GM23338 (cell line): ENCODE data around the gene DSG4. TPM values are rescaled to one million over a fixed set of nuclear protein-coding genes. Genes with fewer than 3 reads are reported as not detected.

Experiments
- ATAC-seq: fragments of 200-7000 bp; cut with Tn5 transposase; 3 replicates; pipeline ENCODE4 v1.9.1; 2020
- DNase-seq: peaks from one replicate; pipeline ENCODE4 v3.0.0-alpha.2; 2015; ENCODE audit warnings: low spot score
- H2AFZ ChIP-seq: fragments of 200-600 bp; sonication (generic); 2 replicates; pipeline ENCODE4 v1.8.0; 2016; ENCODE audit warnings: antibody characterized with exemption, mild to moderate bottlenecking, moderate library complexity
- H3F3A ChIP-seq: fragments of 200-600 bp; sonication (generic); replicated peaks from 2 replicates; pipeline ENCODE4 v1.8.0; 2017; ENCODE audit warnings: antibody characterized with exemption, mixed run types, low read depth
- H3K27ac ChIP-seq: fragments of 200-600 bp; sonication (generic); 2 replicates; pipeline ENCODE4 v1.6.1; 2016; ENCODE audit warnings: low read depth
- H3K27me3 ChIP-seq: fragments of 200-600 bp; sonication (generic); 2 replicates; pipeline ENCODE4 v1.8.0; 2016; ENCODE audit warnings: mild to moderate bottlenecking, mixed run types, moderate library complexity; ENCODE audit not compliant: insufficient read depth
- H3K36me3 ChIP-seq: fragments of 200-600 bp; sonication (generic); 2 replicates; pipeline ENCODE4 v1.8.0; 2016; ENCODE audit warnings: mild to moderate bottlenecking; ENCODE audit not compliant: insufficient read depth
- H3K4me1 ChIP-seq: fragments of 200-600 bp; sonication (generic); 2 replicates; pipeline ENCODE4 v1.8.0; 2016; ENCODE audit warnings: mild to moderate bottlenecking, moderate library complexity; ENCODE audit not compliant: insufficient read depth
- H3K4me2 ChIP-seq: fragments of 200-600 bp; sonication (generic); 2 replicates; pipeline ENCODE4 v1.7.1; 2017; ENCODE audit warnings: mixed run types
- H3K4me3 ChIP-seq: fragments of 200-600 bp; sonication (generic); 2 replicates; pipeline ENCODE4 v1.6.1; 2016; ENCODE audit warnings: mixed run types
- H3K79me2 ChIP-seq: fragments of 200-600 bp; sonication (generic); replicated peaks from 2 replicates; pipeline ENCODE4 v1.8.0; 2017; ENCODE audit warnings: mild to moderate bottlenecking; ENCODE audit not compliant: insufficient read depth
- H3K9me2 ChIP-seq: fragments of 200-600 bp; sonication (generic); 2 replicates; pipeline ENCODE4 v1.8.0; 2017; ENCODE audit not compliant: insufficient read depth
- H4K20me1 ChIP-seq: fragments of 200-600 bp; sonication (generic); replicated peaks from 2 replicates; pipeline ENCODE4 v1.8.0; 2017; ENCODE audit warnings: mild to moderate bottlenecking; ENCODE audit not compliant: insufficient read depth
- H3K27ac Mint-ChIP-seq: 2 replicates; pipeline ENCODE4 v1.8.0; 2020; ENCODE audit warnings: inconsistent platforms, mild to moderate bottlenecking, moderate library complexity, mixed read lengths
- H3K27me3 Mint-ChIP-seq: 3 replicates; pipeline ENCODE4 v1.8.0; 2022; ENCODE audit warnings: low read depth, mild to moderate bottlenecking, moderate library complexity, mixed read lengths, inconsistent platforms; ENCODE audit not compliant: insufficient read depth, poor library complexity
- H3K36me3 Mint-ChIP-seq: 3 replicates; pipeline ENCODE4 v1.8.0; 2021; ENCODE audit warnings: low read depth, mild to moderate bottlenecking, inconsistent platforms, moderate library complexity, mixed read lengths
- H3K4me1 Mint-ChIP-seq: 3 replicates; pipeline ENCODE4 v1.8.0; 2020; ENCODE audit warnings: mild to moderate bottlenecking, inconsistent platforms, mixed read lengths
- H3K4me3 Mint-ChIP-seq: 3 replicates; pipeline ENCODE4 v1.8.0; 2021; ENCODE audit warnings: moderate library complexity, mild to moderate bottlenecking, inconsistent platforms, mixed read lengths
- H3K9me3 Mint-ChIP-seq: 3 replicates; pipeline ENCODE4 v1.8.0; 2020; ENCODE audit warnings: moderate library complexity, mild to moderate bottlenecking, inconsistent platforms, mixed read lengths
- CREB1 ChIP-seq: fragments of 250-450 bp; sonication (Bioruptor Pico); IDR thresholded peaks from 2 replicates; pipeline ENCODE4 v1.5.0; 2020; ENCODE audit warnings: low read depth, mild to moderate bottlenecking, moderate library complexity
- ETS1 ChIP-seq: IDR thresholded peaks from 2 replicates; pipeline ENCODE4 v1.6.1; 2016; ENCODE audit warnings: antibody characterized with exemption
- EZH2 ChIP-seq: fragments of 200-600 bp; sonication (generic); IDR thresholded peaks from one replicate; pipeline ENCODE4 v1.8.0; 2017; ENCODE audit warnings: antibody characterized with exemption, mild to moderate bottlenecking, low read depth; ENCODE audit not compliant: unreplicated experiment
- JUNB ChIP-seq: IDR thresholded peaks from one replicate; pipeline ENCODE4 v1.6.1; 2016; ENCODE audit warnings: antibody characterized with exemption; ENCODE audit not compliant: unreplicated experiment
- NANOG ChIP-seq: IDR thresholded peaks from 2 replicates; pipeline ENCODE4 v1.6.1; 2016; ENCODE audit warnings: antibody characterized with exemption, borderline replicate concordance
- POLR2AphosphoS5 ChIP-seq: IDR thresholded peaks from 2 replicates; pipeline ENCODE4 v1.6.1; 2016; ENCODE audit warnings: antibody characterized with exemption, low read depth
- REST ChIP-seq: IDR thresholded peaks from one replicate; pipeline ENCODE4 v1.6.1; 2018; ENCODE audit warnings: antibody characterized with exemption; ENCODE audit not compliant: unreplicated experiment
- STAT1 ChIP-seq: IDR thresholded peaks from one replicate; pipeline ENCODE4 v1.6.1; 2016; ENCODE audit warnings: antibody characterized with exemption; ENCODE audit not compliant: unreplicated experiment
- ZNF462 ChIP-seq: fragments of 250-450 bp; sonication (Bioruptor Pico); IDR thresholded peaks from 2 replicates; pipeline ENCODE4 v1.5.0; 2020; ENCODE audit warnings: mild to moderate bottlenecking, moderate library complexity
- polyA plus RNA-seq: library from polyadenylated mRNA; unstranded; fragments of >200 nt; fragmentation: Nextera tagmentation; extraction: Ambion mirVana; gene quantifications from 2 replicates; pipeline ENCODE4 v1.2.1, GENCODE V29; 2016
- total RNA-seq: library from RNA; depleted of rRNA; stranded (reverse); fragments of >200 nt; shearing (Covaris generic); gene quantifications from 2 replicates; pipeline ENCODE4 v1.2.3, GENCODE V29; 2014
- TF ChIP-seq, protein P1 (sequence below), 2 experiments: fragments of 200-600 bp in 1 of 2; sonication (generic) in 1 of 2; conservative IDR thresholded peaks; 2 replicates each; pipeline versions ENCODE4 v1.5.1 to v1.6.1; 2016 to 2017; ENCODE audit warnings: antibody characterized with exemption in 2 of 2, low read depth in 2 of 2, mild to moderate bottlenecking in 2 of 2, moderate library complexity in 1 of 2

The DSG4 gene
- total and polyA plus RNA-seq, 2 experiments from 2014 or later: not detected

- Histone ChIP-seq H3K4me1 (no peaks in the 10 kb centered on the region), H3K4me2 (no peak overlapping the region), H3K27me3 (no peaks in the 10 kb centered on the region), H3K27ac (no peak overlapping the region), H2AFZ (no peak overlapping the region), H3K79me2 (no peaks in the 10 kb centered on the region), H4K20me1 (no peaks in the 10 kb centered on the region), H3K36me3 (no peaks in the 10 kb centered on the region), H3K9me2 (no peaks in the 10 kb centered on the region), H3K4me3 (no peak overlapping the region), H3F3A (no peaks in the 10 kb centered on the region)
- H3K36me3 Mint-ChIP-seq: no peaks in the 10 kb centered on the region
- ATAC-seq: no peak
- H3K9me3 Mint-ChIP-seq: no peaks in the 10 kb centered on the region
- no peaks in the 10 kb centered on the region for H3K27me3 Mint-ChIP-seq
- peaks cover 1% of the 10 kb centered on the region; the same call in 2 of the 3 replicates for H3K4me1 Mint-ChIP-seq
- H3K27ac Mint-ChIP-seq: no peak overlapping the region
- no peak for DNase-seq
- TF ChIP-seq NANOG (no peak), CREB1 (CRISPR knock-in tag) (no peak), ZNF462 (CRISPR knock-in tag) (no peak), EZH2 (no peak), STAT1 (no peak), JUNB (no peak), ETS1 (no peak), REST (no peak), POLR2AphosphoS5 (no peak)
- TF ChIP-seq, protein P1, sequence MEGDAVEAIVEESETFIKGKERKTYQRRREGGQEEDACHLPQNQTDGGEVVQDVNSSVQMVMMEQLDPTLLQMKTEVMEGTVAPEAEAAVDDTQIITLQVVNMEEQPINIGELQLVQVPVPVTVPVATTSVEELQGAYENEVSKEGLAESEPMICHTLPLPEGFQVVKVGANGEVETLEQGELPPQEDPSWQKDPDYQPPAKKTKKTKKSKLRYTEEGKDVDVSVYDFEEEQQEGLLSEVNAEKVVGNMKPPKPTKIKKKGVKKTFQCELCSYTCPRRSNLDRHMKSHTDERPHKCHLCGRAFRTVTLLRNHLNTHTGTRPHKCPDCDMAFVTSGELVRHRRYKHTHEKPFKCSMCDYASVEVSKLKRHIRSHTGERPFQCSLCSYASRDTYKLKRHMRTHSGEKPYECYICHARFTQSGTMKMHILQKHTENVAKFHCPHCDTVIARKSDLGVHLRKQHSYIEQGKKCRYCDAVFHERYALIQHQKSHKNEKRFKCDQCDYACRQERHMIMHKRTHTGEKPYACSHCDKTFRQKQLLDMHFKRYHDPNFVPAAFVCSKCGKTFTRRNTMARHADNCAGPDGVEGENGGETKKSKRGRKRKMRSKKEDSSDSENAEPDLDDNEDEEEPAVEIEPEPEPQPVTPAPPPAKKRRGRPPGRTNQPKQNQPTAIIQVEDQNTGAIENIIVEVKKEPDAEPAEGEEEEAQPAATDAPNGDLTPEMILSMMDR (conservative IDR thresholded peaks at IDR 0.05; ENCODE audit: low read depth in 2 of 2): no peak
- H3K4me3 Mint-ChIP-seq: no peak overlapping the region
These were observed 21.6 kb downstream of the DSG4 start for GRCh38 chr18:31398191-31398590.
